ENCODE data around the gene SMCO2.

SMCO2 gene

GRCh38 chr12:27446436-27446835 is at the start of gene SMCO2:
Gene SMCO2 (plus strand): TSS chr12:27446736. CDS start chr12:27470632, 23,896 bp downstream.
- no peak for DNase-seq

GRCh38 chr12:27398466-27398865 is 48.1 kb upstream of the SMCO2 start:
- no peak for DNase-seq

- DNase-seq = no peak
These were observed 47.5 kb upstream of the SMCO2 start for GRCh38 chr12:27399074-27399473.

GRCh38 chr12:27400856-27401354 is 45.6 kb upstream of the SMCO2 start:
- no peak for DNase-seq

GRCh38 chr12:27412047-27412446 is 34.5 kb upstream of the SMCO2 start:
- DNase-seq = no peak

- DNase-seq = no peak
These were observed 23.8 kb upstream of the SMCO2 start for GRCh38 chr12:27422697-27423096.

- DNase-seq = peak in 2 of 3 experiments; percentile 24 to 47
These were observed 21.8 kb upstream of the SMCO2 start for GRCh38 chr12:27424631-27425230.

GRCh38 chr12:27425306-27425705 is 21.2 kb upstream of the SMCO2 start:
- no peak for DNase-seq

- DNase-seq = no peak
These were observed 19.6 kb upstream of the SMCO2 start for GRCh38 chr12:27426743-27427487.

- DNase-seq = no peak
These were observed 18.7 kb upstream of the SMCO2 start for GRCh38 chr12:27427824-27428223.

GRCh38 chr12:27428466-27428865 is 18.1 kb upstream of the SMCO2 start:
- no peak for DNase-seq

GRCh38 chr12:27429606-27430005 is 16.9 kb upstream of the SMCO2 start:
- DNase-seq = no peak

GRCh38 chr12:27431185-27431584 is 15.4 kb upstream of the SMCO2 start:
- DNase-seq = no peak

- DNase-seq = peak in 1 of 3 experiments; percentile 19
These were observed 11.6 kb upstream of the SMCO2 start for GRCh38 chr12:27434673-27435565.

GRCh38 chr12:27436029-27436428 is 10.5 kb upstream of the SMCO2 start:
- no peak for DNase-seq

GRCh38 chr12:27436768-27437167 is 9.8 kb upstream of the SMCO2 start:
- no peak for DNase-seq

- no peak for DNase-seq
These were observed 8.7 kb upstream of the SMCO2 start for GRCh38 chr12:27437839-27438238.

GRCh38 chr12:27447761-27448160 is 1.2 kb downstream of the SMCO2 start:
- peak in 1 of 3 experiments; percentile 5 for DNase-seq

- DNase-seq = no peak
These were observed 2.5 kb downstream of the SMCO2 start for GRCh38 chr12:27449026-27449425.

GRCh38 chr12:27449893-27450534 is 3.5 kb downstream of the SMCO2 start:
- DNase-seq = no peak

- DNase-seq = no peak
These were observed 4.7 kb downstream of the SMCO2 start for GRCh38 chr12:27451036-27451825.

GRCh38 chr12:27453421-27453820 is 6.9 kb downstream of the SMCO2 start:
- no peak for DNase-seq

Measured in NCI-H1417 (cell line).